H9 (cell line): ENCODE measurements around the gene SYNGAP1. TPM values are rescaled to one million over a fixed set of nuclear protein-coding genes. Genes with fewer than 3 reads are reported as not detected.

Experiments used
- DNase-seq: peaks from one replicate; pipeline ENCODE4 v3.0.0-alpha.2; 2017
- H2AFZ ChIP-seq: one replicate; pipeline ENCODE4 v1.6.1; 2013; ENCODE audit warnings: mild to moderate bottlenecking, low read length, control low read depth, moderate library complexity
- H2AK5ac ChIP-seq: 2 replicates; pipeline ENCODE4 v1.6.1; 2013; ENCODE audit warnings: low read length, control low read depth, mixed read lengths; ENCODE audit not compliant: insufficient read length
- H2BK120ac ChIP-seq: one replicate; pipeline ENCODE4 v1.6.1; 2013; ENCODE audit warnings: low read depth, mild to moderate bottlenecking, low read length, control low read depth, inconsistent platforms; ENCODE audit not compliant: poor library complexity, severe bottlenecking
- H2BK12ac ChIP-seq: 2 replicates; pipeline ENCODE4 v1.6.1; 2013; ENCODE audit warnings: low read length, control low read depth, mixed read lengths, low read depth; ENCODE audit not compliant: insufficient read length
- H2BK15ac ChIP-seq: 2 replicates; pipeline ENCODE4 v1.6.1; 2013; ENCODE audit warnings: low read depth, low read length, control low read depth
- H2BK20ac ChIP-seq: one replicate; pipeline ENCODE4 v1.6.1; 2013; ENCODE audit warnings: low read depth, mild to moderate bottlenecking, low read length, control low read depth, inconsistent platforms; ENCODE audit not compliant: poor library complexity, severe bottlenecking
- H2BK5ac ChIP-seq: 2 replicates; pipeline ENCODE4 v1.6.1; 2013; ENCODE audit warnings: low read length, control low read depth, mixed read lengths; ENCODE audit not compliant: insufficient read length
- H3K14ac ChIP-seq: 2 replicates; pipeline ENCODE4 v1.6.1; 2013; ENCODE audit warnings: low read length, control low read depth; ENCODE audit not compliant: insufficient read depth
- H3K18ac ChIP-seq: 2 replicates; pipeline ENCODE4 v1.6.1; 2013; ENCODE audit warnings: low read depth, mild to moderate bottlenecking, mixed read lengths, low read length, control low read depth; ENCODE audit not compliant: insufficient read length
- H3K23ac ChIP-seq: 2 replicates; pipeline ENCODE4 v1.6.1; 2013; ENCODE audit warnings: low read length, control low read depth, mixed read lengths, low read depth; ENCODE audit not compliant: insufficient read length
- H3K23me2 ChIP-seq: 2 replicates; pipeline ENCODE4 v1.6.1; 2013; ENCODE audit warnings: low read depth, mild to moderate bottlenecking, mixed read lengths, low read length, control low read depth; ENCODE audit not compliant: insufficient read length, poor library complexity, severe bottlenecking
- H3K27ac ChIP-seq: 2 replicates; pipeline ENCODE4 v1.5.1; 2013; ENCODE audit warnings: low read length, control low read depth, mixed read lengths, low read depth; ENCODE audit not compliant: insufficient read length
- H3K27me3 ChIP-seq: 2 replicates; pipeline ENCODE4 v1.6.1; 2013; ENCODE audit warnings: low read length, control low read depth, inconsistent platforms; ENCODE audit not compliant: insufficient read depth
- H3K4ac ChIP-seq: 2 replicates; pipeline ENCODE4 v1.6.1; 2013; ENCODE audit warnings: low read depth, mild to moderate bottlenecking, control low read depth, inconsistent platforms, low read length, moderate library complexity
- H3K4me1 ChIP-seq: 2 replicates; pipeline ENCODE4 v1.6.1; 2013; ENCODE audit warnings: low read length, control low read depth, inconsistent platforms; ENCODE audit not compliant: insufficient read depth
- H3K4me2 ChIP-seq: 2 replicates; pipeline ENCODE4 v1.6.1; 2013; ENCODE audit warnings: low read length, control low read depth, mixed read lengths; ENCODE audit not compliant: insufficient read length, insufficient read depth
- H3K56ac ChIP-seq: 2 replicates; pipeline ENCODE4 v1.6.1; 2013; ENCODE audit warnings: low read depth, mild to moderate bottlenecking, mixed read lengths, low read length, control low read depth; ENCODE audit not compliant: insufficient read length
- H3K79me1 ChIP-seq: 2 replicates; pipeline ENCODE4 v1.6.1; 2013; ENCODE audit warnings: low read depth, mild to moderate bottlenecking, moderate library complexity, low read length, control low read depth, inconsistent platforms; ENCODE audit not compliant: insufficient read depth, poor library complexity, severe bottlenecking
- H3K79me2 ChIP-seq: 2 replicates; pipeline ENCODE4 v1.6.1; 2013; ENCODE audit warnings: low read length, control low read depth, inconsistent platforms; ENCODE audit not compliant: insufficient read depth
- H3K9ac ChIP-seq: 2 replicates; pipeline ENCODE4 v1.6.1; 2013; ENCODE audit warnings: low read length, control low read depth, mixed read lengths; ENCODE audit not compliant: insufficient read length; ENCODE audit errors: extremely low read depth
- H3K9me3 ChIP-seq: one replicate; pipeline ENCODE4 v1.6.1; 2013; ENCODE audit warnings: low read depth, low read length, inconsistent platforms; ENCODE audit not compliant: control insufficient read depth
- H3T11ph ChIP-seq: one replicate; pipeline ENCODE4 v1.6.1; 2013; ENCODE audit warnings: mild to moderate bottlenecking, low read length, control low read depth, inconsistent platforms
- H4K20me1 ChIP-seq: one replicate; pipeline ENCODE4 v1.6.1; 2013; ENCODE audit not compliant: control insufficient read depth, insufficient read length, insufficient read depth
- H4K5ac ChIP-seq: 2 replicates; pipeline ENCODE4 v1.6.1; 2013; ENCODE audit warnings: low read depth, mild to moderate bottlenecking, mixed read lengths, low read length, control low read depth; ENCODE audit not compliant: insufficient read length
- H4K8ac ChIP-seq: replicated peaks from 2 replicates; pipeline ENCODE4 v1.6.1; 2013; ENCODE audit warnings: low read length, control low read depth, mixed read lengths, low read depth; ENCODE audit not compliant: insufficient read length
- H4K91ac ChIP-seq: 2 replicates; pipeline ENCODE4 v1.6.1; 2013; ENCODE audit warnings: low read depth, mild to moderate bottlenecking, moderate library complexity, mixed read lengths, low read length, control low read depth; ENCODE audit not compliant: insufficient read length
- H3K27ac Mint-ChIP-seq, 3 experiments: 2 replicates in 2 of 3; 3 replicates in 1 of 3; pipeline ENCODE4 v1.8.0; 2020 to 2021; ENCODE audit warnings: mixed read lengths in 3 of 3, mild to moderate bottlenecking in 1 of 3, moderate library complexity in 1 of 3
- H3K27me3 Mint-ChIP-seq: 2 replicates; pipeline ENCODE4 v1.8.0; 2021; ENCODE audit warnings: low read depth, mild to moderate bottlenecking, moderate library complexity, mixed read lengths
- H3K36me3 Mint-ChIP-seq, 3 experiments: 2 replicates in 2 of 3; 3 replicates in 1 of 3; pipeline ENCODE4 v1.8.0; 2020 to 2021; ENCODE audit warnings: low read depth in 3 of 3, mixed read lengths in 3 of 3; ENCODE audit not compliant: insufficient read depth in 1 of 3
- H3K4me1 Mint-ChIP-seq, 2 experiments: 2 replicates each; pipeline ENCODE4 v1.8.0; 2020; ENCODE audit warnings: mixed read lengths in 2 of 2
- H3K4me3 Mint-ChIP-seq, 2 experiments: 2 replicates in 1 of 2; 3 replicates in 1 of 2; pipeline ENCODE4 v1.8.0; 2020 to 2021; ENCODE audit warnings: mild to moderate bottlenecking in 2 of 2, mixed read lengths in 2 of 2, moderate library complexity in 1 of 2
- H3K9me3 Mint-ChIP-seq, 2 experiments: 2 replicates in 1 of 2; 3 replicates in 1 of 2; pipeline ENCODE4 v1.8.0; 2020; ENCODE audit warnings: mild to moderate bottlenecking in 2 of 2, mixed read lengths in 2 of 2, moderate library complexity in 1 of 2
- CTCF ChIP-seq: fragments of 200-600 bp; sonication (generic); conservative IDR thresholded peaks from 3 replicates; pipeline ENCODE4 v1.8.0; 2021; ENCODE audit warnings: antibody characterized with exemption, mild to moderate bottlenecking
- WGBS: extraction: QIAGEN DNeasy Blood & Tissue Kit; methylation state at CpG from one replicate; pipeline ENCODE4 v1.1.7; 2013; ENCODE audit warnings: missing lambda C conversion rate, low lambda C conversion rate, mixed read lengths; ENCODE audit not compliant: insufficient read length; ENCODE audit errors: extremely low coverage; 5-methylcytosine and 5-hydroxymethylcytosine counted together
- total RNA-seq: library from RNA; stranded (reverse); gene quantifications from 2 replicates; pipeline ENCODE4 v1.2.1, GENCODE V29; 2021

Gene SYNGAP1
- total RNA-seq, 1 experiment from 2014 or later, result 121 TPM

GRCh38 chr6:33390767-33391277 is 29.0 kb upstream of the SYNGAP1 start:
- H3K4me1 ChIP-seq, result peaks cover 2% of the 10 kb centered on the region; the same call in 1 of the 2 replicates
- H3K9me3 Mint-ChIP-seq, result no peaks in the 10 kb centered on the region
- no peak overlapping the region for H3K56ac ChIP-seq
- H3K79me1 ChIP-seq, result peaks cover 8% of the 10 kb centered on the region
- no peak overlapping the region for H3K4ac ChIP-seq
- H2AK5ac ChIP-seq, result no peak overlapping the region
- H3K27ac ChIP-seq, result peak overlapping the region; percentile 73
- H3K4me3 Mint-ChIP-seq, result peak overlapping the region; percentile 94
- no peak overlapping the region for H3K23ac ChIP-seq
- H3T11ph ChIP-seq, result peak overlapping the region; percentile 20
- peaks cover 34 to 36% of the 10 kb centered on the region in 2 experiments for H3K4me1 Mint-ChIP-seq
- DNase-seq, result no peak
- H2BK15ac ChIP-seq, result no peak overlapping the region
- peaks cover 5 to 15% (median 6%) of the 10 kb centered on the region in 3 experiments; a peak in 6 of 7 replicates for H3K36me3 Mint-ChIP-seq
- H3K79me2 ChIP-seq, result peaks cover 34% of the 10 kb centered on the region
- no peaks in the 10 kb centered on the region for H3K27me3 ChIP-seq
- no peak for TF ChIP-seq CTCF
- peak overlapping the region; percentile 59 for H3K9ac ChIP-seq
- no peak overlapping the region for H2BK12ac ChIP-seq
- H3K23me2 ChIP-seq, result peaks cover 10% of the 10 kb centered on the region
- peak overlapping the region; percentile 41 for H3K4me2 ChIP-seq
- peak overlapping the region; percentile 66 for H2BK5ac ChIP-seq
- H4K5ac ChIP-seq, result no peak overlapping the region
- no peak overlapping the region for H2BK20ac ChIP-seq
- peak overlapping the region; percentile 50 for H2AFZ ChIP-seq
- H4K20me1 ChIP-seq, result no peaks in the 10 kb centered on the region
- no CpG with 5 or more reads among the region's 9 CpGs for WGBS
- no peak overlapping the region for H4K8ac ChIP-seq
- no peak overlapping the region for H2BK120ac ChIP-seq
- H3K18ac ChIP-seq, result no peak overlapping the region
- peak overlapping the region; percentile 91 to 97 (median 94) for H3K27ac Mint-ChIP-seq
- no peak overlapping the region for H4K91ac ChIP-seq
- no peak overlapping the region; the same call in 1 of the 2 replicates for H3K14ac ChIP-seq
- H3K9me3 ChIP-seq, result no peaks in the 10 kb centered on the region
- H3K27me3 Mint-ChIP-seq, result no peaks in the 10 kb centered on the region
